Measurements from ENCODE around the gene ANKS1A. TPM values are rescaled to one million over a fixed set of nuclear protein-coding genes. Genes with fewer than 3 reads are reported as not detected.

ANKS1A gene
- total RNA-seq, 1 donor from 2014 or later: 7.3 TPM

GRCh38 chr6:35037664-35038038 lies 148.6 kb downstream of the ANKS1A start:
- Mint-ChIP-seq H3K9me3 (no peaks in the 10 kb centered on the region), H3K27ac (no peak overlapping the region), H3K36me3 (ENCODE audit: low read depth) (no peaks in the 10 kb centered on the region), H3K4me3 (no peak overlapping the region), H3K27me3 (no peaks in the 10 kb centered on the region), H3K4me1 (no peaks in the 10 kb centered on the region)
- DNase-seq: no peak
- intact Hi-C loops (cut with micrococcal nuclease): no loop called here

- Mint-ChIP-seq H3K27me3 (no peaks in the 10 kb centered on the region), H3K4me1 (no peaks in the 10 kb centered on the region), H3K27ac (no peak overlapping the region), H3K4me3 (no peak overlapping the region), H3K36me3 (ENCODE audit: low read depth) (no peaks in the 10 kb centered on the region), H3K9me3 (no peaks in the 10 kb centered on the region)
- no peak for DNase-seq
- intact Hi-C loops (cut with micrococcal nuclease): no loop called here
Measured at GRCh38 chr6:35038076-35038475, 149.0 kb downstream of the ANKS1A start.

- DNase-seq: no peak
- Mint-ChIP-seq H3K9me3 (no peaks in the 10 kb centered on the region), H3K27me3 (no peaks in the 10 kb centered on the region), H3K4me1 (no peaks in the 10 kb centered on the region), H3K27ac (no peak overlapping the region), H3K36me3 (ENCODE audit: low read depth) (no peaks in the 10 kb centered on the region), H3K4me3 (no peak overlapping the region)
- intact Hi-C loops (cut with micrococcal nuclease): no loop called here
Measured at GRCh38 chr6:35040398-35040797, 151.3 kb downstream of the ANKS1A start.

GRCh38 chr6:35041086-35041861 lies 152.2 kb downstream of the ANKS1A start:
- Mint-ChIP-seq H3K27ac (no peak overlapping the region), H3K4me3 (no peak overlapping the region), H3K4me1 (no peaks in the 10 kb centered on the region), H3K9me3 (no peaks in the 10 kb centered on the region), H3K27me3 (no peaks in the 10 kb centered on the region), H3K36me3 (ENCODE audit: low read depth) (no peaks in the 10 kb centered on the region)
- intact Hi-C loops (cut with micrococcal nuclease): no loop called here
- DNase-seq: no peak

- Mint-ChIP-seq H3K9me3 (no peaks in the 10 kb centered on the region), H3K27me3 (no peaks in the 10 kb centered on the region), H3K4me1 (peaks cover 3% of the 10 kb centered on the region), H3K27ac (no peak overlapping the region), H3K4me3 (no peak overlapping the region), H3K36me3 (ENCODE audit: low read depth) (no peaks in the 10 kb centered on the region)
- intact Hi-C loops (cut with micrococcal nuclease): no loop called here
- no peak for DNase-seq
Measured at GRCh38 chr6:35042031-35042815, 153.2 kb downstream of the ANKS1A start.

DNA sequence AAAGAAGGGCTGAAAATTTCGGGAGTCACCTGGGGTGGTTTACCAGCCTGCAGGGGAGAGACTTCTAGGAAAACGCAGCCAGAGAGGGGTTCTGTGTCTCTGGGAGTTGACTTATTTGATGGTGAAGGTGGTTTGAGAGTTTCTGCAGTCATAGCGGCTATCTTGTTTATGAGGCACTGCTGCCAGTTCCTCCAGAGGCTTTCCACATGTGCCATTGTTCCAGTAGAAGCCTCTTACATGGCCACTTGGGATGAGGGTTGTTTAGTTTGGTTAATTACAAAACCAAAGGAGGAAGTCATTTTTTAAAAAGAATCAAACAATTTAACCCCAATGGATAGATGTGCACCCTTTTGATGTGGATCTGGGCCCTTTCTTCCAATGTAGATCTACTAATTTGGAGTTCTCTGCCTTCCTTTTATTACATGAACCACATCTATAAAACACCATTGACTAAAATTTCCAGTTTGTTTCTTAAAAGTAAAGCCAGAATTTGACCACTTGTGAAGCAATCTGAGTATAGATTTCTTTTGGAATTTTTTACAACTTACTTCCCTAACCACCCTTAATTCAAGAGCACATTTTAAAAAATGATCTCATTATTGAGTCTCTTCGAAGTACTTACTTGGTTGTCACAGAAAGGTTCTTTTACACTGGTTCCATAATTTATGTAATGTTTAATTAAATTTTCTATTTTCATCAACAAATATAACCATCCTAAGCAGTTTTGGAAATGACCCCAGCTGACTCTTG lies 154.5 kb downstream of the ANKS1A start:
- Mint-ChIP-seq H3K27me3 (no peaks in the 10 kb centered on the region), H3K9me3 (no peaks in the 10 kb centered on the region), H3K4me1 (peaks cover 8% of the 10 kb centered on the region), H3K36me3 (ENCODE audit: low read depth) (no peaks in the 10 kb centered on the region), H3K4me3 (no peak overlapping the region), H3K27ac (no peak overlapping the region)
- no peak for DNase-seq
- intact Hi-C loops (cut with micrococcal nuclease): no loop called here

GRCh38 chr6:35044145-35044745 lies 155.2 kb downstream of the ANKS1A start:
- no peaks in the 10 kb centered on the region for H3K9me3 Mint-ChIP-seq
- DNase-seq: no peak
- H3K27ac Mint-ChIP-seq: no peak overlapping the region
- peaks cover 8% of the 10 kb centered on the region for H3K4me1 Mint-ChIP-seq
- H3K4me3 Mint-ChIP-seq: no peak overlapping the region
- no peaks in the 10 kb centered on the region for H3K27me3 Mint-ChIP-seq
- H3K36me3 Mint-ChIP-seq (ENCODE audit: low read depth): no peaks in the 10 kb centered on the region
- intact Hi-C loops (cut with micrococcal nuclease): no loop called here

GRCh38 chr6:35044761-35045421 lies 155.8 kb downstream of the ANKS1A start:
- no peaks in the 10 kb centered on the region for H3K36me3 Mint-ChIP-seq (ENCODE audit: low read depth)
- no peak for DNase-seq
- peaks cover 8% of the 10 kb centered on the region for H3K4me1 Mint-ChIP-seq
- H3K27ac Mint-ChIP-seq: no peak overlapping the region
- no peaks in the 10 kb centered on the region for H3K27me3 Mint-ChIP-seq
- no peaks in the 10 kb centered on the region for H3K9me3 Mint-ChIP-seq
- intact Hi-C loops (cut with micrococcal nuclease): no loop called here
- no peak overlapping the region for H3K4me3 Mint-ChIP-seq

GRCh38 chr6:35046103-35046502 lies 157.0 kb downstream of the ANKS1A start:
- intact Hi-C loops (cut with micrococcal nuclease): no loop called here
- H3K4me3 Mint-ChIP-seq: no peak overlapping the region
- H3K4me1 Mint-ChIP-seq: peaks cover 8% of the 10 kb centered on the region
- H3K9me3 Mint-ChIP-seq: no peaks in the 10 kb centered on the region
- DNase-seq: no peak
- no peaks in the 10 kb centered on the region for H3K36me3 Mint-ChIP-seq (ENCODE audit: low read depth)
- H3K27me3 Mint-ChIP-seq: no peaks in the 10 kb centered on the region
- no peak overlapping the region for H3K27ac Mint-ChIP-seq

GRCh38 chr6:35046862-35047261 lies 157.8 kb downstream of the ANKS1A start:
- H3K4me1 Mint-ChIP-seq: peaks cover 8% of the 10 kb centered on the region
- H3K9me3 Mint-ChIP-seq: no peaks in the 10 kb centered on the region
- H3K27ac Mint-ChIP-seq: no peak overlapping the region
- H3K27me3 Mint-ChIP-seq: no peaks in the 10 kb centered on the region
- intact Hi-C loops (cut with micrococcal nuclease): no loop called here
- H3K4me3 Mint-ChIP-seq: no peak overlapping the region
- H3K36me3 Mint-ChIP-seq (ENCODE audit: low read depth): no peaks in the 10 kb centered on the region
- no peak for DNase-seq

- Mint-ChIP-seq H3K27ac (no peak overlapping the region), H3K36me3 (ENCODE audit: low read depth) (no peaks in the 10 kb centered on the region), H3K9me3 (no peaks in the 10 kb centered on the region), H3K4me3 (no peak overlapping the region), H3K4me1 (peaks cover 8% of the 10 kb centered on the region), H3K27me3 (no peaks in the 10 kb centered on the region)
- intact Hi-C loops (cut with micrococcal nuclease): no loop called here
- no peak for DNase-seq
Measured at GRCh38 chr6:35047265-35048011, 158.4 kb downstream of the ANKS1A start.

GRCh38 chr6:35048031-35048613 lies 159.1 kb downstream of the ANKS1A start:
- DNase-seq: no peak
- no peaks in the 10 kb centered on the region for H3K9me3 Mint-ChIP-seq
- intact Hi-C loops (cut with micrococcal nuclease): no loop called here
- peaks cover 8% of the 10 kb centered on the region for H3K4me1 Mint-ChIP-seq
- no peaks in the 10 kb centered on the region for H3K36me3 Mint-ChIP-seq (ENCODE audit: low read depth)
- H3K27ac Mint-ChIP-seq: no peak overlapping the region
- H3K4me3 Mint-ChIP-seq: no peak overlapping the region
- H3K27me3 Mint-ChIP-seq: no peaks in the 10 kb centered on the region

All from activated CD4-positive, alpha-beta T cell treated with anti-CD3 and anti-CD28 coated beads, Interleukin-2, amount 10 ng/mL, durations not matched to agents 24 days and 14 days (primary cell).